ENCODE measurements around the gene LRRC3.

The LRRC3 gene

GRCh38 chr21:44454747-44455523, at the start of gene LRRC3:
Gene LRRC3 (plus strand): TSS chr21:44455510. CDS start chr21:44456645, 1,135 bp downstream.
- Histone ChIP-seq H3K4me1 (ENCODE audit: control insufficient read depth in 2 of 2, insufficient read depth in 2 of 2, low read length in 2 of 2) (peaks cover 7 to 10% of the 10 kb centered on the region in 2 donors), H3K4me3 (ENCODE audit: low read length in 2 of 2) (peak within 1 kb of the TSS; percentile 58 to 70), H3K36me3 (ENCODE audit: control insufficient read depth in 2 of 2, insufficient read depth in 2 of 2, low read length in 2 of 2) (no peaks in the 10 kb centered on the region), H3K27ac (ENCODE audit: low read depth in 2 of 2, low read length in 2 of 2) (peak within 1 kb of the TSS in 1 of 2 donors; percentile 43), H3K27me3 (ENCODE audit: control insufficient read depth in 2 of 2, insufficient read depth in 2 of 2, low read length in 2 of 2) (peaks cover 0 to 5% of the 10 kb centered on the region in 2 donors), H3K9me3 (ENCODE audit: control insufficient read depth in 2 of 2, low read length in 2 of 2) (peaks cover 0 to 7% of the 10 kb centered on the region in 2 donors), H3K9ac (ENCODE audit: low read depth in 1 of 2, low read length in 2 of 2) (peak within 1 kb of the TSS; percentile 47 to 54)

GRCh38 chr21:44405948-44406872, 49.1 kb upstream of the LRRC3 start:
- Histone ChIP-seq H3K4me1 (ENCODE audit: control insufficient read depth in 2 of 2, insufficient read depth in 2 of 2, low read length in 2 of 2) (no peaks in the 10 kb centered on the region), H3K9me3 (ENCODE audit: control insufficient read depth in 2 of 2, low read length in 2 of 2) (no peaks in the 10 kb centered on the region), H3K4me3 (ENCODE audit: low read length in 2 of 2) (no peak overlapping the region), H3K9ac (ENCODE audit: low read depth in 1 of 2, low read length in 2 of 2) (no peak overlapping the region), H3K27ac (ENCODE audit: low read depth in 2 of 2, low read length in 2 of 2) (no peak overlapping the region), H3K27me3 (ENCODE audit: control insufficient read depth in 2 of 2, insufficient read depth in 2 of 2, low read length in 2 of 2) (no peaks in the 10 kb centered on the region), H3K36me3 (ENCODE audit: control insufficient read depth in 2 of 2, insufficient read depth in 2 of 2, low read length in 2 of 2) (no peaks in the 10 kb centered on the region)

GRCh38 chr21:44406953-44407352, 48.4 kb upstream of the LRRC3 start:
- no peaks in the 10 kb centered on the region for H3K27me3 ChIP-seq (ENCODE audit: control insufficient read depth in 2 of 2, insufficient read depth in 2 of 2, low read length in 2 of 2)
- no peak overlapping the region for H3K4me3 ChIP-seq (ENCODE audit: low read length in 2 of 2)
- no peak overlapping the region for H3K9ac ChIP-seq (ENCODE audit: low read depth in 1 of 2, low read length in 2 of 2)
- H3K36me3 ChIP-seq (ENCODE audit: control insufficient read depth in 2 of 2, insufficient read depth in 2 of 2, low read length in 2 of 2), result no peaks in the 10 kb centered on the region
- H3K9me3 ChIP-seq (ENCODE audit: control insufficient read depth in 2 of 2, low read length in 2 of 2), result no peaks in the 10 kb centered on the region
- H3K4me1 ChIP-seq (ENCODE audit: control insufficient read depth in 2 of 2, insufficient read depth in 2 of 2, low read length in 2 of 2), result no peaks in the 10 kb centered on the region
- H3K27ac ChIP-seq (ENCODE audit: low read depth in 2 of 2, low read length in 2 of 2), result no peak overlapping the region

- Histone ChIP-seq H3K36me3 (ENCODE audit: control insufficient read depth in 2 of 2, insufficient read depth in 2 of 2, low read length in 2 of 2) (no peaks in the 10 kb centered on the region), H3K9ac (ENCODE audit: low read depth in 1 of 2, low read length in 2 of 2) (no peak overlapping the region), H3K4me1 (ENCODE audit: control insufficient read depth in 2 of 2, insufficient read depth in 2 of 2, low read length in 2 of 2) (no peaks in the 10 kb centered on the region), H3K4me3 (ENCODE audit: low read length in 2 of 2) (no peak overlapping the region), H3K27ac (ENCODE audit: low read depth in 2 of 2, low read length in 2 of 2) (no peak overlapping the region), H3K27me3 (ENCODE audit: control insufficient read depth in 2 of 2, insufficient read depth in 2 of 2, low read length in 2 of 2) (no peaks in the 10 kb centered on the region), H3K9me3 (ENCODE audit: control insufficient read depth in 2 of 2, low read length in 2 of 2) (no peaks in the 10 kb centered on the region)
Measured at GRCh38 chr21:44407493-44407892, 47.8 kb upstream of the LRRC3 start.

- Histone ChIP-seq H3K4me3 (ENCODE audit: low read length in 2 of 2) (no peak overlapping the region), H3K4me1 (ENCODE audit: control insufficient read depth in 2 of 2, insufficient read depth in 2 of 2, low read length in 2 of 2) (no peaks in the 10 kb centered on the region), H3K9ac (ENCODE audit: low read depth in 1 of 2, low read length in 2 of 2) (no peak overlapping the region), H3K27me3 (ENCODE audit: control insufficient read depth in 2 of 2, insufficient read depth in 2 of 2, low read length in 2 of 2) (no peaks in the 10 kb centered on the region), H3K36me3 (ENCODE audit: control insufficient read depth in 2 of 2, insufficient read depth in 2 of 2, low read length in 2 of 2) (no peaks in the 10 kb centered on the region), H3K9me3 (ENCODE audit: control insufficient read depth in 2 of 2, low read length in 2 of 2) (no peaks in the 10 kb centered on the region), H3K27ac (ENCODE audit: low read depth in 2 of 2, low read length in 2 of 2) (no peak overlapping the region)
Measured at GRCh38 chr21:44408226-44408625, 47.1 kb upstream of the LRRC3 start.

- no peaks in the 10 kb centered on the region for H3K9me3 ChIP-seq (ENCODE audit: control insufficient read depth in 2 of 2, low read length in 2 of 2)
- H3K36me3 ChIP-seq (ENCODE audit: control insufficient read depth in 2 of 2, insufficient read depth in 2 of 2, low read length in 2 of 2), result no peaks in the 10 kb centered on the region
- H3K9ac ChIP-seq (ENCODE audit: low read depth in 1 of 2, low read length in 2 of 2), result no peak overlapping the region
- no peaks in the 10 kb centered on the region for H3K27me3 ChIP-seq (ENCODE audit: control insufficient read depth in 2 of 2, insufficient read depth in 2 of 2, low read length in 2 of 2)
- H3K4me1 ChIP-seq (ENCODE audit: control insufficient read depth in 2 of 2, insufficient read depth in 2 of 2, low read length in 2 of 2), result no peaks in the 10 kb centered on the region
- no peak overlapping the region for H3K27ac ChIP-seq (ENCODE audit: low read depth in 2 of 2, low read length in 2 of 2)
- no peak overlapping the region for H3K4me3 ChIP-seq (ENCODE audit: low read length in 2 of 2)
Measured at GRCh38 chr21:44413566-44414290, 41.6 kb upstream of the LRRC3 start.

- Histone ChIP-seq H3K4me1 (ENCODE audit: control insufficient read depth in 2 of 2, insufficient read depth in 2 of 2, low read length in 2 of 2) (no peaks in the 10 kb centered on the region), H3K27ac (ENCODE audit: low read depth in 2 of 2, low read length in 2 of 2) (no peak overlapping the region)
Measured at GRCh38 chr21:44414291-44415072, 40.8 kb upstream of the LRRC3 start.

GRCh38 chr21:44415073-44416025, 40.0 kb upstream of the LRRC3 start:
- no peaks in the 10 kb centered on the region for H3K36me3 ChIP-seq (ENCODE audit: control insufficient read depth in 2 of 2, insufficient read depth in 2 of 2, low read length in 2 of 2)
- no peaks in the 10 kb centered on the region for H3K27me3 ChIP-seq (ENCODE audit: control insufficient read depth in 2 of 2, insufficient read depth in 2 of 2, low read length in 2 of 2)
- H3K9me3 ChIP-seq (ENCODE audit: control insufficient read depth in 2 of 2, low read length in 2 of 2), result no peaks in the 10 kb centered on the region

More at GRCh38 chr21:44414291-44415072, 40.8 kb upstream of the LRRC3 start:
- Histone ChIP-seq H3K36me3 (ENCODE audit: control insufficient read depth in 2 of 2, insufficient read depth in 2 of 2, low read length in 2 of 2) (no peaks in the 10 kb centered on the region), H3K9ac (ENCODE audit: low read depth in 1 of 2, low read length in 2 of 2) (no peak overlapping the region), H3K4me3 (ENCODE audit: low read length in 2 of 2) (no peak overlapping the region), H3K9me3 (ENCODE audit: control insufficient read depth in 2 of 2, low read length in 2 of 2) (no peaks in the 10 kb centered on the region), H3K27me3 (ENCODE audit: control insufficient read depth in 2 of 2, insufficient read depth in 2 of 2, low read length in 2 of 2) (no peaks in the 10 kb centered on the region)

More at GRCh38 chr21:44415073-44416025, 40.0 kb upstream of the LRRC3 start:
- Histone ChIP-seq H3K4me1 (ENCODE audit: control insufficient read depth in 2 of 2, insufficient read depth in 2 of 2, low read length in 2 of 2) (no peaks in the 10 kb centered on the region), H3K27ac (ENCODE audit: low read depth in 2 of 2, low read length in 2 of 2) (no peak overlapping the region), H3K4me3 (ENCODE audit: low read length in 2 of 2) (no peak overlapping the region), H3K9ac (ENCODE audit: low read depth in 1 of 2, low read length in 2 of 2) (no peak overlapping the region)

Data from mucosa of rectum (tissue), 2 donors.